ENCODE results near the gene MYCBPAP. TPM values are rescaled to one million over a fixed set of nuclear protein-coding genes. Genes with fewer than 3 reads are reported as not detected.

Gene MYCBPAP
- total and polyA plus RNA-seq, 2 donors (not counting 3 experiments of a cell fraction or from before 2014, with no cell fraction given), result 0.40 to 0.66 TPM

- H3K27me3 ChIP-seq (ENCODE audit: control insufficient read depth in 2 of 2, insufficient read depth in 2 of 2, low read length in 2 of 2), result peaks cover 7 to 17% of the 10 kb centered on the region in 2 experiments
- peak; percentile 89 for FAIRE-seq
- peaks cover 20% of the 10 kb centered on the region for H3K4me1 ChIP-seq (ENCODE audit: control insufficient read depth, extremely low read depth, insufficient read depth, low read length)
- H3K9me1 ChIP-seq (replicated peaks; ENCODE audit: control insufficient read depth, extremely low read depth, insufficient read depth, low read length), result no peaks in the 10 kb centered on the region
- H3K4me2 ChIP-seq (ENCODE audit: insufficient read depth, low read length), result peak within 1 kb of the TSS; percentile 95
- H3K79me2 ChIP-seq (ENCODE audit: control insufficient read depth, insufficient read depth, low read length), result peaks cover 8% of the 10 kb centered on the region
- intact Hi-C loops (cut with micrococcal nuclease), result loop anchor here (1.0 to 2.0 kb wide), 4 partner anchors 52 to 278 kb away; partner anchors contain the start of genes ACSF2 and LRRC59
- H3K9ac ChIP-seq (replicated peaks; ENCODE audit: extremely low read depth, insufficient read depth, low read length), result peak within 1 kb of the TSS; percentile 76
- H2AFZ ChIP-seq (ENCODE audit: low read depth, low read length), result peak within 1 kb of the TSS; percentile 50
- TF ChIP-seq FOS (IDR thresholded peaks at IDR 0.05; ENCODE audit: borderline replicate concordance, insufficient read depth, low read length) (no peak), POLR2AphosphoS5 (IDR thresholded peaks at IDR 0.05; ENCODE audit: insufficient read depth, low read depth, low read length) (peak; percentile 97), MYC (IDR thresholded peaks at IDR 0.05; ENCODE audit: low read depth, low read length) (no peak), GATA2 (IDR thresholded peaks at IDR 0.05; ENCODE audit: insufficient read depth, insufficient read length, low read depth, low read length) (no peak), CTCF (IDR thresholded peaks at IDR 0.05; ENCODE audit: extremely low read depth in 1 of 2, insufficient read depth in 1 of 2, low read depth in 1 of 2, low read length in 2 of 2) (peak; percentile 77 to 88), POLR2A (IDR thresholded peaks at IDR 0.05; ENCODE audit: low read depth, low read length) (peak; percentile 94), MAX (IDR thresholded peaks at IDR 0.05; ENCODE audit: insufficient read depth, insufficient read length) (no peak), JUN (IDR thresholded peaks at IDR 0.05; ENCODE audit: borderline replicate concordance, insufficient read depth, insufficient read length, low read depth) (no peak), EZH2 (IDR thresholded peaks at IDR 0.05; ENCODE audit: borderline replicate concordance, low read depth, low read length, severe bottlenecking) (no peak)
- dilution Hi-C loops (cut with MboI; ENCODE audit: extremely low pct_ligation_motif_present, low sequenced_read_pairs), result no loop called here
- CTCF ChIA-PET, result interaction anchor here (0.6 to 2.4 kb wide), 28 partner anchors 8 to 365 kb away, joined by 3 to 44 read pairs (median 4); partner anchors contain the start of genes CHAD, LRRC59 and XYLT2
- TSS peak; percentile 40 for BruUV-seq (replicated peaks)
- peak within 1 kb of the TSS; percentile 39 for H3K27ac ChIP-seq (ENCODE audit: insufficient read depth, low read depth, low read length)
- peak; percentile 88 for DNase-seq (ENCODE audit: low read depth, low spot score)
- H3K4me3 ChIP-seq (replicated peaks in 1 of 3; ENCODE audit: insufficient read depth in 1 of 3, low read depth in 1 of 3, low read length in 3 of 3), result peak within 1 kb of the TSS; percentile 58 to 85 (median 79)
- no peaks in the 10 kb centered on the region for H4K20me1 ChIP-seq (replicated peaks; ENCODE audit: control insufficient read depth, extremely low read depth, insufficient read depth, low read length)
- no peaks in the 10 kb centered on the region for H3K9me3 ChIP-seq (replicated peaks; ENCODE audit: control insufficient read depth, insufficient read depth, low read length)
- peaks cover 2 to 3% of the 10 kb centered on the region in 2 experiments for H3K36me3 ChIP-seq (ENCODE audit: control insufficient read depth in 2 of 2, extremely low read depth in 1 of 2, insufficient read depth in 2 of 2, low read length in 2 of 2)
- POLR2A ChIA-PET, result interaction anchor here (2.1 kb wide), 1 partner anchor 81 kb away, joined by 8 read pairs; the partner anchor contains the start of gene LRRC59
Measured at GRCh38 chr17:50478391-50479381, 29.6 kb upstream of the MYCBPAP start, which contains the start of gene RSAD1. Gene RSAD1, plus strand, starts transcription at chr17:50478860. Its CDS starts 25 bp downstream, at chr17:50478885.

All from endothelial cell of umbilical vein (primary cell).